HG03520 (cell line): ENCODE results near the gene CACNA1S.
A peak's percentile ranks its signal among the peaks of the same experiment; 100 is the strongest.

ENCODE experiments used
- ATAC-seq: cut with Tn5 transposase; IDR thresholded peaks from one replicate; pipeline ENCODE4 v1.9.1; 2021; ENCODE audit warnings: mild to moderate bottlenecking, moderate library complexity; ENCODE audit not compliant: unreplicated experiment

The CACNA1S gene

DNA sequence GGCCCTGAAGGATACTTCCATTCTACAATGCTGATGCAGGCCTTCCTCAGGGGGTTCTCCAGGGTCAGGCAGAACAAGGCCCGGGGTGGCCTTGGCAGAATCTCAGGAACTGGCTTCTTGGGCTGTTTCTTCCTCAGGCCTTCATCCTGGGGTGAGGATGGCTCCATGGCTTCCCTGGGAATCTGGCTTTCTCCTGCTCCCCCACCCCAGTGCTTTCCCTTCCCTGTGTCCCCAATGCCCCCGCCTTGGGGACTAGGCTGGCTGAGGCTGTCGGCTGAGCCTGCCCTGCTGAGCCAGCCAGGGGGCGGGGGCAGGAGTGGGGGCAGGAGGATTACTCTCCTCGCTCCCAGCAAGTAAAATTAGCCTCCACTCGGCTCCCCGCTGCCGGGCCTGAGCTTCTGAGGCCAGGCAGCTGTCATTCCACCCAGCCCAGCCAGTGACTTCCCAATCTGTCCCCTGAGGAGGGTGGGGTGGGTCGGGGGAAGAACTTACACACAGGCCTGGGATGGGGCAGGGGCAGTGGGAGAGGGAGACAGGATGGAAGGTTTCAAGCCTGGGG is at the start of gene CACNA1S:
Gene CACNA1S, minus strand, starts transcription at position 254 of the 559 bp plus-strand sequence. Its CDS starts 87 bp downstream, at position 167.
- ATAC-seq: no peak

DNA sequence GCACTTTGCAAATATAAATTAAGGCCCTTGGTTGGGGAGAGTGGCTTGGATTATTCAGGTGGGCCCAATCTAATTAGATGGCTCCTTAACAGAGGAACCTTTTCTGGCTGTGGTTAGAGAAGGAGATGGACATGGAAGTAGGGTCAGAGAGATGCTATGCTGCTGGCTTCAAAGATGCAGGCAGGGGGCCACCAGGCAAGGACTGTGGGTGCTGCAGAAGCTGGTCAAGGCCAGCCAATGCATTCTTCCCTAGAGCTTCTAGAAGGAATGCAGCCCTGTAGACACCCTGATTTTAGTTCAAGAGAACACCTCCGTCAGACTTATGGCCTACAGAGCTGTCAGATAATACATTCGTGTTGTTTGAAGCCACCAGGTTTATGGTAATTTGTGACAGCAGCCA is 45.7 kb upstream of the CACNA1S start:
- no peak for ATAC-seq

DNA sequence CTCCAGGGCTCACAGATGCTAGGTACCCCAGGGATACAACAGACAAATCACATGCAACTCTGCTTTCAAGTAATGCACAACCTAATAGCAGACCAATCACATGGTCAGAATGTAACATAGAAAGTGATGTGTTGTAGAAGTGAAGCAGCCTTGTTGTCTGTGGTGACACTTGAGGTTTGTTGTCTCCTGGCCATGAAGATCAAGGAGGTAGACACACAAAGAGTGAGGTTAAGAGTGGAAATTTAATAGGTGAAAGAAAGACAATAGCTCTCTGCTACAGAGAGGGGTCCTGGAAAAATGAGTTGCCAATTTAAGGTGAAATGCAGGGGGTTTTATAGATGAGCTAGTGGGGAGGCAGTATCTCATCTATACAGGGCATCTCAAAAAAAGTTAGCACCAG is 44.6 kb upstream of the CACNA1S start:
- ATAC-seq: no peak

DNA sequence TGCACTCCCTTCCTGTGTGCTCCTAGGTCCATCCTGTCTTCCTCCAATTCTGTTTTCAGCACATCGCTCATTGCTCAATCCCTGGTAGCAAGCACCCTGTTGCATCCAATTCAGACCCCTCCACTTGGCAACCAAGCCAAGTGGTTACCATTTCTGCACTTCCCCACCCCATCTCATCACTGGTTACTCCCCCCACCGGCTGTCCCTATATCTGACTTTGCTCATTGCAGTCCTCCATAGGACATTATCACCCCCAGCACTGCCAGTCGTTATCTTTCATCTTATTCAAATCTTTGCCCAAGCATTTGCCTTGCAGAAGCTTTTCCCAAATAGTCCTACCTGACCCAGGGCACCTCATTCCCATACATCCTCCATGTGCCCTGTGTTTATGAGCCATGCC is 44.1 kb upstream of the CACNA1S start:
- no peak for ATAC-seq

DNA sequence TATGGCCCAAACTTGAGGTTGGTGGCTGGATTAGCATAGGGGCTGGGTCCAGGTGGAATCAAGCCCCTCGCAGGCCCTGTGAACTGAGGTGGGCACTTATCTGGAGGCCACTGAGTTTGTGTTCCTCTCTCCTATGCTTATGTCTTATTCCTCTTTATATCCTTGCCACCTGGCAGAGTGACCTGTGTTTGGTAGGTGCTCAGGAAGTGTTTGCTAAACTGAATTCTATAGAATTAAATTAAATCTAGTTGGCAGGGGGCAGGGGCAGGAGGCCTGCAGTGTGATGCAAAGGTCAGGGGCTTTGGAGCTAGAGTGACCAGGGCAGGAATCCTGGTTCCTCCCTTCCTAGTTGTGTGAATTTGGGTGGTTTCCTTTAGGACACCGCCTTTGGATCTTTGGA is 43.1 kb upstream of the CACNA1S start:
- ATAC-seq: no peak

DNA sequence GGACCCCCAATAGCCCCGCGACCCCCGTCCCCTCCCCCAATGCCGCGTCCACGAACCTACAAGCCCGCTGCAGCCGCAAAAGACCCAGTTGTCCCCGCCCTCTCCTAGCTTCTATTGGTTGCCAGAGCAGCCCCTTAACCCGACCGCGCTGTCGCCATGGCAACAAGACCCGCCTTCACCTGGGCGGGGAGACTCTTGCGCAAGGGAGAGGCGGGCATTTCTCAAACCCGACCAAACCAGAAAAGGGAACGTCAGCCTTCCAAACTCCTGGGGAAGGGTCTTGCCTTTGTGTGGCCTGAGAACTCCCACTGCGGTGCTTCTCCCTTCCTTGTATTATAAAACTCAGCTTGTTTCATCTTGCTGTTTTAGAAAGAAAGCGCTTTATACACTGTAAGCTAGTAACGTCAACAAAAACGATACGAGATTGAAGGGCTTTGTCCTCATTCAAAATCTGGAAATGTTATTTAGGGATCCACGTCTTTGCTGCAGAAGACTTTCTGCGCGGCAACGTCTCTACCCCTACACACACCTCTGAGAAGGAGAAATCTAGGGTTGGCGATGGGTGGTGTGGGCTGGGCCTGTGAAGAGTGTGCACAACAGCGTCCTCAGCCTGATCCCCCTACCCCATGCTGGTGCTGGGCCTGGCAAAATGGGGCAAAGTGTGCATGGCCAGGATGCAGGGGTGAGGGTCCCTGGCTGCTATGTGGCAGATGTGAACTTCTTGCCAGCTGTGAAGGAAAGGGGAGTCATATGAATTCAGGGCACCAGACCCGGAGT is 42.4 kb upstream of the CACNA1S start, which contains the start of gene TMEM9:
Gene TMEM9, minus strand, starts transcription at position 86 of the 777 bp plus-strand sequence. CDS start 551 bp downstream, outside the sequence.
- peak; percentile 96 for ATAC-seq

DNA sequence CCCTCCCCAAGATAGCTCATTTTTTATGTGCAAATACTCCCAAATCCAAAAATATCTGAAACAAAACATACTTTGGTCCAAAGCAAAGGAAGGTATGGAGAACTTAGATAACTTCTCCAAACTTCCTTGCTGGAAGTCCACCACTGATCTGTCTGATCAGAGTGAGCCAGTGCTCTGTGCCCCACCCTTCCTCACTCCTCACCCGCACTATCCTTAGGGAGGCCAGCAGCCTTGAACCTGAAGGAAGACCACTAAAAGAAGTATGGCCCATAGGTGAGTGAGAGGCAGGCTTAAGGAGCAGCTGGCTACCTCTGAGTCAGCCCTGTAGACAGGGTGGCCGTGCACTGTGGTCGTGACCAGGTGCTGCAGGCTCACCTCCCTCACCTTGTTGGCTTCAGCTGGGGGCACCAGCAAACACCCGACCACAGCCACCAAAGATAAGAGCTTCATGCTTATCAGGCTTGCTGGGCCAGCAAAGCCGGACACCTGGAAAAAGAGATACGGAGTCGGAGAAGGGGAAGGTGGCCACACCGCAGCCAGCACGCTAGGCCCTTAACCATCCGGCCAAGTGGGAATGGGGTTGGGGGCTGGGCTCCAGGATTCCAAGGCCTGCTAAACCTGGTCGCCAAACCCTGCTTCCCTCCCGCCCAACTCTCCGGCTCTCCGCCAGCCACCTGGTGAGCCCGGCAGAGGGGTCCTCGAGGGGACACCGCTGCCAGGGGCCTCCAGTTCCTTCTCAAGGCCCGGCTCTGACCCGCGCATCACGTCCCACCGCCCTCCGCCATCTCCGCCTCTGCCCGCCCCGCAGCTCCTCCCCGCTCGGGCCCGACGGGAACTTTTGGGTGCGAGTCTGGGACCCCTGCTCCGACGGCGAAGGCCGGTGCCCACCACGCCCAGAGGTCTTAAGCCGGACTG is 41.5 kb upstream of the CACNA1S start:
- peak; percentile 69 for ATAC-seq

DNA sequence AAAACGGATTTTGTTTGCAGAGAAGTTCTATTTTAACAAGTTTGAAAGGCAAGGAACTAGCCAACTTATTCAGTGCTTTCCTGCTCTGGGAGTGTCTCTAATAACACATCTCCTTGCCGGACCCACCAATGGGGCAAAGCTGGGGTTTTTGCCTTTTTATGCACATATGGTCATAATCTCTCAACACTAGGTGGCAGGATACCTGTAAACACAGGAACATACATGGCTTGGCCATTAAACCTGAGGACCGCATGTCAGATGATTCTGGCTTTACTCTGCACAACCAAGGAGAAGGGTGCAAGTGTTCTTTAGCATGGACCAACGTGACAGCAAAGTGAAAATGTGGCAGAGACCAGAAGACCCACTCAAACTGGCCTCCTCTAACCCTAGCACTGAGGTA is 37.2 kb upstream of the CACNA1S start:
- ATAC-seq: no peak

DNA sequence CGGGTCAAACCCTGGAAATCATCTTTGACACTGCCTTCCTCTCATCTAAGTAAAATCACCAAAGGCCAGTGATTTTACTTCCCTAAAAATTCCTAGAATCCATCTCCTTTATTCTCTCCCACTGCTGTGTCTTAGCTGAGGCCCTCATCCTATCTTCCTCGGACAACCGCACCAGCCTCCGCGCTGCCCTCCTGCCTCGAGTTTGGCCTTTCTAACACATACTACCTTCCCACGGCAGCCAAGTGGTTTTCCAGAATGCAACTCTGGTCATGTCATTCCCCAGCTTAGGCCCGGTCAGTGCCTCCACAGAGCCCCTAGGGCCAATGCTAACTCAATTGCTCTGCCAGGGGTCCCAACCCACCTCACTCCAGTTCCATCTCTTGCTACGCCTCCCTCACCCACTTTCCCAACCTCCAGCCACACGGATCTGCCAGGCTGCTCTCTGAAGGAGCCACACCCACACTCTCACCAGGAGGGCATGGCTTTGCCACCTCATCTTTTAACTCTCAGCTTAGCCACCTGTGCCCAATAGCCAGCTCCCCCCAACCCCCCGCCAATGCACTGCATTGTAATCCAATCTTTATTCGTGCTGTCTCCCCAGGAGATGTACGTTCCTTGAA is 35.3 kb upstream of the CACNA1S start:
- ATAC-seq: no peak

DNA sequence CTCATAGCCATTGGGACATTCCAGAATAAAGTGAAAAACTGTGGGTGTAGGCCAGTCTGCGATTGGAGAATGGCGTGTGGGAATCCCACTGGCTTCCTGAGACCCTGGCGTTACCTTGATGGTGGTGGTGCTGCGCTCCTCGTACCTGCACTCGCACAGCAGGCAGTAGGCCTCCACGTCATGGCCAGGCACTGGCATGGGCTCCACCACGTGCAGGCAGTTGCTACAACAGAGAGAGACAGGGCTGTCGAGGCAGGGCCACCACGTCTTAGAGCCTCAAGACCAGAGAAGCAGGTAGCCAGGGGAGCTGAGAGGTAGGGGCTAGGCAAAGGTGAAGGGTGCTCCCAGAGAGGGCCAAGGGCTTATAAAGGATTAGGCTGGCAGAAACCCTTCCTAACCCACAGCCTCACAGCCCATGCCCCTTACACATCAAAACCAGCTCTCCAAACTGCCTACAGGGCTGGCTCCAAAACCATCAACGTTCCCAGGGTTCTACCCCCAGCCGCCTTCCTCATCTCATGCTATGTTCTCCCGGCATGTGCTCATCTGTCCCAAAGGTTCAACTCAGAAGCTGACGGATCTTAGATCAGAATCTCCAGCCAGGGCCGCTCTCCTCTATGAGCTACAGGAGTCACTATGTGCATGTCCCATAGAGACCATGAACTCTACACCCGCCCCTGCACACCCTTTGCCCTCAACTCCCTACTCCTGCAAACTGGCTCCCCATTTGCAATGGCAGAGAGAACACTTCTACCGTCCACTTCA is 34.6 kb upstream of the CACNA1S start:
- no peak for ATAC-seq

DNA sequence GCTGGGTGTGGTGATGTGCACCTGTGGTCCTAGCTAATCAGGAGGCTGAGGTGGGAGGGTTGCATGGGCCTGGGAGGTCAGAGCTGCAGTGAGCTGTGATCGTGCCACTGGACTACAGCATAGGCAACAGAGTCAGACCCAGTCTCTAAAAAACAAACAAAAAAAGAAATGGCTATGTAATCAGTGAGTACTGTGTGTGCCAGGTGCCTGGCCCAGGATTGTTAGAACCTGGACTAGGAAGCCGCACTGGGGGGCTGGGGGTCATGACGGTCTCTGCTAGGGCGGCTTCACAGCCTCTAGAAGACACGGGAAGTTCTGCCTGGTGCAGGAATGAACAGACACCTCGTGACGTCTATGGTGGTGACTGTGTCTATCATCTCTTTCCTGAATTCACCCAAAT is 33.6 kb upstream of the CACNA1S start:
- no peak for ATAC-seq

DNA sequence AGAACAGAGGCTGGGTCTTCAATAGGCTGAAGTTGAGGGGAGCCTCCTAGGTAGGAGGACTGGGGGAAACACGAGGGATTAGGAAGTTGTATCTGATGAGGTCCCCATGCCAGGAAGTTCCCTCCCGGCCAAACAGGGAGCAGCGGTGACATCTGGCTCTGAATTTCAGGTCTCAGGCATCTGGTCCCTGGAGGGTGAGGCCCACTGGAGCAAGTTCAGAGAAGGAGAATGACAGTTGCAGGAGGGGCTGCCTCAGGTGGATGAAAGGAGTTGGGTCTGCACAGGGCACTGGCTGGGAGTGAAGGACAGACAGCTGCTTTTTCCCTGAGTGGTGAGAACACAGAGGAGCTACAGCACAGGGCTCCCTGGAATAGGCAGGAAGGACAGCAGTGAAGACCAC is 32.9 kb upstream of the CACNA1S start:
- no peak for ATAC-seq

DNA sequence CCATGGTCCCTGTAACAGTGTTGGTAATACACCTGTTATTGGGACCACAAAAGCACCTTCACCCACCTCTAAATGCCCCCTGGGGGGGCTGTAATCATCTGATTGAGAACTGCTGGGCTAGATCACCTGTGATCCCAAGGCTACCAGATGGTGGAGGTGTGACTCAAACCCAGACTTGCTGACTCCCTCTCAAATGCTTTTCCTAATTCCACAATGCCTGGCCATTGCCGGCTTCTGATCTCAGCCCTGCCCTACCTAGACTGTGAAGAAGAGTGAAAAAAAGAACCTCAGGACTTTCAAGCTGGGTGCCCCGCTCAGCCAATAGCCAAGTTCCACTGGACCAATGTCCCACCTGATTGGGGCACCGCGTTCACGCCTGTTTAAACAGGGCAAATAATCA is 32.5 kb upstream of the CACNA1S start:
- ATAC-seq: no peak

DNA sequence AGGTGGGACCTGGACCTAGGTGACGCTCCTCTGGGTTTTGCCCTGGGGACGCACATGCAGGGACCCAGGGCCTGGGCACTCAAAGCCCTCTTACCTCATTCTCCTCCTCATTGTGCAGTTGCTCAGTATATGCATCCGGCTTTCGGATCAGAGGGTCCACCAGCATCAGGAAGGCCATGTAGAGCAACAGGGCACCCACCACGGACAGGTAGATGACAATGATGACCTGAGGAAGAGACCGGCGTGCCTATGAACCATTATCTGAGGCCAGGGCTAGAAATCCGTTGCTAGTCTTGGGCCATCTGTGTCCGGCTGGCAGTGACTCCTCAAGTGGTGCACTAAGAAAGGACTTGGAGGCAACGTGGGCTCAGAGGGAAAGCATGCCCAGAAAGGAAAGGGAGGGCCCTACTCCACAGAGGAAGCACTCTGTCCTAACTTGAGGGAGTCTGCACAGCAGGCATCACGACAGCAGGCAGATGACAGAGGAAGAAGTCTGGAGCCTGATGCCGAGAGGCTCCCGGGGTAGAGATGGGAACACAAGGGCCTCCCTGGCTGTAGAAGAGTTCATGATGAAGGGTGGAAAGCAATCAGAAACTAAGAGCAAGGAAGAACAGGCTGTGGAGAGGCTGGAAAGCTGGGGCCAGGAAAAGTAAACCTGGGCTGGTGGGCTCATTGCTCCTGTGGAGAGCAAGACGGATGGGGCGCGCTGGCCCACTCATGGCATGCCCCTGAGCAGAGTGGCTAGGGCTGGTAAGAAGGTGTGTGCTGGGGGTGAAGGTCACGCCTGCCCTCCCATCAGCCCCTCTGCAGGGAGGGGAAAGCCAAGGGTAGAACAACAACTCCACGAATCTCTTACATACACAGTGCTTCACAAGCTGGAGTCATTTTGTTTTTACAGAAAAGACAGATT is 31.8 kb upstream of the CACNA1S start:
- ATAC-seq: no peak

DNA sequence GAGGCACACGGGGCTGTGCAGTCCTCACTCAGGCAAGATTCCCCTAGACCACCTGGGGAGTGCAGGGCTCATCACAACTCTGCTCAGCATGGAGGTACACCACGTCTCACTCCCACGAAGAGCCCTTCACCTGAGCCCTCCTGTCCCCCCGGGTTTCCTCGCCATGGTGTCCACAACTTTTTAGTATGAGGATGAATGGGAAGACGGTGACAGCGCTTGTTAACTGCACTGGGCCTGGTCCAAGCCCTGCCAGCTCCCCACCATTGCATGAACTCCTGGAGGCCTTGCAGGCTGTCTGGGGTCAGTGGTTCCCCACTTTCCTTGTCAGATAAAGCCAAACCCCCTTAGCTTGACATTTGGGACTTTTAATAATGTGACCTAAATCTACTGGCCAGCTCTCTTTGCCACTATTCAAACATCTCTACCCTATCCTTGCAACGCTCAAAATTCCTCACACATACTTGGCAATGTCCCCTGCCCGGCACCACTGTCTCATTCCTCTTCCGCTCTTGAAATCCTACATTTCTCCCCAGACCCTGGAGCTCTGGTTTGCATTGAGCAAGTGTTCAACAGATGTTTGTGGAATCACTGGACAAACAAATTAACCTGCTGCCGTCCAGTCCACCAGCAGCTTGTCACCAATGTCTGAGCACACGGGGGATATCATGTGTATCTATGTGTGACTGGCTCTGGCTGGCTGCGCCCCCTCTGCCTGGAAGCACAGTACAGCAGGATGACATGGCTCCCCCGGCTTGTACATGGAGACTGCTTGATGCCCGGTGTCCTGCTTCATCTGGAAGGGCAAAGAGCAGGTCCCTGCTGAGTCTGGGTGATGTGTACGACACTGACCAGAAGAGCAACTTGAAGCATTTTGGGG is 30.9 kb upstream of the CACNA1S start:
- ATAC-seq: no peak

DNA sequence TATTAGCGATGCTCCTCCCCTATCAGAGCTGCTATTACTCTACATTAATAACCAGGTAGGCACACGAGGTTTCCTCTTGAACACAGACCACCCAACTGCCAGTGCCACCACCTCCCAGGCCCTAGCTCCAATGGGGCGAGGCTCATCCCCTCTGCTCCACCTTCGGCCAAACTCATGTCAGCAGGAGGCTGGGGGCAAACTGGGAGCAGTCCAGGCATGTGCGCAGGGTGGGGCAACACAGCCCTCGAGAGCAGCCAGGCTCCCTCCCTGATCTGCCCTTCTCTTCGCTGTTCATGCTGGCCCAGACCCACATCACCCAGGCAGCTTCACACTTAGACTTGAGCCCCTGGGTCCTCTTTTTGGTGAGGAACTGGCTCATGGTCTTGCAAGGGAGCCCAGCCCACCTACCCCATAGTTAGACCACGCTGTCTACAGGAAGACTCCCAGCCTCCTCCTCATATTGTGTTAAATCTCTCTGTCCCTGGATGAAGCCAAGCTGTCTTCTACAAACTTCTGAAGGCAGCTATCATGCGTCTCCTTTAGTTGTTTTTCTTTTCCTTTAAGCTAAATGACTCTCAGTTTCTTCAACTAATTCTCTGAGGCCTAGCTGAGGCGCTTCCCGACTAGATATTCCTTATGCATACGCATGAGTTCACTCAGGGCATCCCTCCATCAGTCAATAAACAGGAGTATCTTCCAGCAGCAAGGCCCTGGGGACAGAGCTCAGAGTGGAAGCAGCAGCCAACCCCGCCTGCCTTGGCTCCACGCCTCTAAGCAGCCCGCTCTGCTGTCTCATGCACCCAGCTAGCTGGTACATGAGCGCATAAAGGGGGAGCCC is 30.0 kb upstream of the CACNA1S start:
- no peak for ATAC-seq

DNA sequence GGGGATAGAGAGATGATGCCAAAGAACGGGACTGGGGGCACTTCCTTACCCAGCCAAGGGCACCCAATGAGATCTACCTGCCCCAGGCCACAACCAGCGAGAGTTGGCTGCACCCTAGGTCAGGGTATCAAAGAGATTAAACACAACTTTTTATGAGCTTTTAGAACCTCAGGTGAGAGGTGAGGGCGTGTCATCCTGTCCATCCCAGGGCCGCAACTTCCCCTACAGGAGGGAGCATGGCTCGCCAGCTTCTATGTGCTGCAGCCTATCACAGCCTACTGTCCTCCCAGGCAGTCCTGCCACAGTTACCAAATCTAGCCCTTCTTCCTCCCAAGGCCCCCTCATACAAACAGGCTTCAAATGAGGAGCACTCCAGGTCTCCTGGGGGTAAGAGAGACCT is 29.2 kb upstream of the CACNA1S start:
- no peak for ATAC-seq

DNA sequence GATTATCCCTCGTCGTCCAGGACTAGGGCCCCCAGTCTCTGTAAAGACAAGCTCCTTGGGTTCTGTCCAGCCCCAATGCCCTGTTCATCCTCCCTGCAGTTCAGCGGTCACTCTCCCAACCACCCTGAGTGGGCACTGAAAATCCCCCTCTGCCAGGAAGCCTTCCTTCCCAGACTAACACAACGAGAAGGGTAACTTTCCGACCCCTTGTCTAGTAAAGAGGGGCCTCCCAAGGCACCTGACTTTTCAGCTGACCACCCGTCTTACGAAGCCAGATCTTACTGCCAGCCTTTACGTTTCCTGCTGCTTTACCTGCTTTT is 28.7 kb upstream of the CACNA1S start:
- no peak for ATAC-seq
